ENCODE measurements around the gene RPS6KA5.

GRCh38 chr14:90815572-90815821 is 244.9 kb downstream of the RPS6KA5 start:
- TF ChIP-seq CTCF (conservative IDR thresholded peaks at IDR 0.05; ENCODE audit: low read depth, low read length) (no peak), EZH2 (IDR thresholded peaks at IDR 0.05; ENCODE audit: low read length, unreplicated experiment) (no peak)

All from PC-3 (cell line).